ENCODE measurements around the gene PPP2R5E. TPM values are rescaled to one million over a fixed set of nuclear protein-coding genes. Genes with fewer than 3 reads are reported as not detected.

PPP2R5E gene
- total and polyA plus RNA-seq, 2 of the 8 experiments (the other 6 are each of a cell fraction or from before 2014, with no cell fraction given): 6.8 to 64.6 TPM

- TF ChIP-seq, protein P1, sequence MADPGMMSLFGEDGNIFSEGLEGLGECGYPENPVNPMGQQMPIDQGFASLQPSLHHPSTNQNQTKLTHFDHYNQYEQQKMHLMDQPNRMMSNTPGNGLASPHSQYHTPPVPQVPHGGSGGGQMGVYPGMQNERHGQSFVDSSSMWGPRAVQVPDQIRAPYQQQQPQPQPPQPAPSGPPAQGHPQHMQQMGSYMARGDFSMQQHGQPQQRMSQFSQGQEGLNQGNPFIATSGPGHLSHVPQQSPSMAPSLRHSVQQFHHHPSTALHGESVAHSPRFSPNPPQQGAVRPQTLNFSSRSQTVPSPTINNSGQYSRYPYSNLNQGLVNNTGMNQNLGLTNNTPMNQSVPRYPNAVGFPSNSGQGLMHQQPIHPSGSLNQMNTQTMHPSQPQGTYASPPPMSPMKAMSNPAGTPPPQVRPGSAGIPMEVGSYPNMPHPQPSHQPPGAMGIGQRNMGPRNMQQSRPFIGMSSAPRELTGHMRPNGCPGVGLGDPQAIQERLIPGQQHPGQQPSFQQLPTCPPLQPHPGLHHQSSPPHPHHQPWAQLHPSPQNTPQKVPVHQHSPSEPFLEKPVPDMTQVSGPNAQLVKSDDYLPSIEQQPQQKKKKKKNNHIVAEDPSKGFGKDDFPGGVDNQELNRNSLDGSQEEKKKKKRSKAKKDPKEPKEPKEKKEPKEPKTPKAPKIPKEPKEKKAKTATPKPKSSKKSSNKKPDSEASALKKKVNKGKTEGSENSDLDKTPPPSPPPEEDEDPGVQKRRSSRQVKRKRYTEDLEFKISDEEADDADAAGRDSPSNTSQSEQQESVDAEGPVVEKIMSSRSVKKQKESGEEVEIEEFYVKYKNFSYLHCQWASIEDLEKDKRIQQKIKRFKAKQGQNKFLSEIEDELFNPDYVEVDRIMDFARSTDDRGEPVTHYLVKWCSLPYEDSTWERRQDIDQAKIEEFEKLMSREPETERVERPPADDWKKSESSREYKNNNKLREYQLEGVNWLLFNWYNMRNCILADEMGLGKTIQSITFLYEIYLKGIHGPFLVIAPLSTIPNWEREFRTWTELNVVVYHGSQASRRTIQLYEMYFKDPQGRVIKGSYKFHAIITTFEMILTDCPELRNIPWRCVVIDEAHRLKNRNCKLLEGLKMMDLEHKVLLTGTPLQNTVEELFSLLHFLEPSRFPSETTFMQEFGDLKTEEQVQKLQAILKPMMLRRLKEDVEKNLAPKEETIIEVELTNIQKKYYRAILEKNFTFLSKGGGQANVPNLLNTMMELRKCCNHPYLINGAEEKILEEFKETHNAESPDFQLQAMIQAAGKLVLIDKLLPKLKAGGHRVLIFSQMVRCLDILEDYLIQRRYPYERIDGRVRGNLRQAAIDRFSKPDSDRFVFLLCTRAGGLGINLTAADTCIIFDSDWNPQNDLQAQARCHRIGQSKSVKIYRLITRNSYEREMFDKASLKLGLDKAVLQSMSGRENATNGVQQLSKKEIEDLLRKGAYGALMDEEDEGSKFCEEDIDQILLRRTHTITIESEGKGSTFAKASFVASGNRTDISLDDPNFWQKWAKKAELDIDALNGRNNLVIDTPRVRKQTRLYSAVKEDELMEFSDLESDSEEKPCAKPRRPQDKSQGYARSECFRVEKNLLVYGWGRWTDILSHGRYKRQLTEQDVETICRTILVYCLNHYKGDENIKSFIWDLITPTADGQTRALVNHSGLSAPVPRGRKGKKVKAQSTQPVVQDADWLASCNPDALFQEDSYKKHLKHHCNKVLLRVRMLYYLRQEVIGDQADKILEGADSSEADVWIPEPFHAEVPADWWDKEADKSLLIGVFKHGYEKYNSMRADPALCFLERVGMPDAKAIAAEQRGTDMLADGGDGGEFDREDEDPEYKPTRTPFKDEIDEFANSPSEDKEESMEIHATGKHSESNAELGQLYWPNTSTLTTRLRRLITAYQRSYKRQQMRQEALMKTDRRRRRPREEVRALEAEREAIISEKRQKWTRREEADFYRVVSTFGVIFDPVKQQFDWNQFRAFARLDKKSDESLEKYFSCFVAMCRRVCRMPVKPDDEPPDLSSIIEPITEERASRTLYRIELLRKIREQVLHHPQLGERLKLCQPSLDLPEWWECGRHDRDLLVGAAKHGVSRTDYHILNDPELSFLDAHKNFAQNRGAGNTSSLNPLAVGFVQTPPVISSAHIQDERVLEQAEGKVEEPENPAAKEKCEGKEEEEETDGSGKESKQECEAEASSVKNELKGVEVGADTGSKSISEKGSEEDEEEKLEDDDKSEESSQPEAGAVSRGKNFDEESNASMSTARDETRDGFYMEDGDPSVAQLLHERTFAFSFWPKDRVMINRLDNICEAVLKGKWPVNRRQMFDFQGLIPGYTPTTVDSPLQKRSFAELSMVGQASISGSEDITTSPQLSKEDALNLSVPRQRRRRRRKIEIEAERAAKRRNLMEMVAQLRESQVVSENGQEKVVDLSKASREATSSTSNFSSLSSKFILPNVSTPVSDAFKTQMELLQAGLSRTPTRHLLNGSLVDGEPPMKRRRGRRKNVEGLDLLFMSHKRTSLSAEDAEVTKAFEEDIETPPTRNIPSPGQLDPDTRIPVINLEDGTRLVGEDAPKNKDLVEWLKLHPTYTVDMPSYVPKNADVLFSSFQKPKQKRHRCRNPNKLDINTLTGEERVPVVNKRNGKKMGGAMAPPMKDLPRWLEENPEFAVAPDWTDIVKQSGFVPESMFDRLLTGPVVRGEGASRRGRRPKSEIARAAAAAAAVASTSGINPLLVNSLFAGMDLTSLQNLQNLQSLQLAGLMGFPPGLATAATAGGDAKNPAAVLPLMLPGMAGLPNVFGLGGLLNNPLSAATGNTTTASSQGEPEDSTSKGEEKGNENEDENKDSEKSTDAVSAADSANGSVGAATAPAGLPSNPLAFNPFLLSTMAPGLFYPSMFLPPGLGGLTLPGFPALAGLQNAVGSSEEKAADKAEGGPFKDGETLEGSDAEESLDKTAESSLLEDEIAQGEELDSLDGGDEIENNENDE (IDR thresholded peaks at IDR 0.05; ENCODE audit: insufficient replicate concordance, low read length): no peak
- TF ChIP-seq EGR1 (IDR thresholded peaks at IDR 0.05; ENCODE audit: borderline replicate concordance, low read depth, low read length): no peak
- TF ChIP-seq HDAC2 (IDR thresholded peaks at IDR 0.05; ENCODE audit: borderline replicate concordance in 1 of 2, low read depth in 2 of 2, low read length in 2 of 2): no peak
- no peak for TF ChIP-seq BCL11A (IDR thresholded peaks at IDR 0.05; ENCODE audit: low read depth in 2 of 2, low read length in 2 of 2)
- TF ChIP-seq CEBPB (IDR thresholded peaks at IDR 0.05; ENCODE audit: low read depth, low read length): no peak
- no peak for TF ChIP-seq NANOG (IDR thresholded peaks at IDR 0.05; ENCODE audit: insufficient read depth, low read depth, low read length, poor library complexity, severe bottlenecking)
- TF ChIP-seq JUN (IDR thresholded peaks at IDR 0.05; ENCODE audit: low read depth, low read length): no peak
- TF ChIP-seq KDM5A (IDR thresholded peaks at IDR 0.05; ENCODE audit: low read length): no peak
- TF ChIP-seq SIN3A (conservative IDR thresholded peaks at IDR 0.05 in 1 of 2, IDR thresholded peaks at IDR 0.05 in 1 of 2; ENCODE audit: low read depth in 1 of 2, low read length in 2 of 2): no peak
- no peak for TF ChIP-seq HDAC6 (IDR thresholded peaks at IDR 0.05; ENCODE audit: low read depth, low read length)
- no peak for TF ChIP-seq KDM4A (IDR thresholded peaks at IDR 0.05; ENCODE audit: low read depth, low read length, severe bottlenecking)
These were observed 198.8 kb downstream of the PPP2R5E start (continued) for GRCh38 chr14:63344336-63344735.

Measured in H1 (cell line).